Osteocyte (in vitro differentiated cells): Measurements from ENCODE around the gene THTPA. TPM values are rescaled to one million over a fixed set of nuclear protein-coding genes. Genes with fewer than 3 reads are reported as not detected.
"Not testable (repeated sequence)": the region's sequence is repeated elsewhere in the genome, so short reads cannot be mapped to it uniquely, and the experiment has no call there.

Experiments used
- DNase-seq: peaks from one replicate; pipeline ENCODE4 v3.0.0; 2021; ENCODE audit warnings: mixed read lengths; ENCODE audit not compliant: unreplicated experiment; ENCODE audit errors: extremely low spot score
- H3K27ac Mint-ChIP-seq: one replicate; pipeline ENCODE4 v1.8.0; 2021; ENCODE audit warnings: mild to moderate bottlenecking, mixed read lengths; ENCODE audit not compliant: unreplicated experiment
- H3K27me3 Mint-ChIP-seq: one replicate; pipeline ENCODE4 v1.8.0; 2021; ENCODE audit warnings: mixed read lengths; ENCODE audit not compliant: unreplicated experiment
- H3K36me3 Mint-ChIP-seq: one replicate; pipeline ENCODE4 v1.8.0; 2021; ENCODE audit warnings: mixed read lengths; ENCODE audit not compliant: unreplicated experiment
- H3K4me1 Mint-ChIP-seq: one replicate; pipeline ENCODE4 v1.8.0; 2021; ENCODE audit warnings: mixed read lengths; ENCODE audit not compliant: unreplicated experiment
- H3K4me3 Mint-ChIP-seq: one replicate; pipeline ENCODE4 v1.8.0; 2021; ENCODE audit warnings: mild to moderate bottlenecking, moderate library complexity, mixed read lengths; ENCODE audit not compliant: unreplicated experiment
- H3K9me3 Mint-ChIP-seq: one replicate; pipeline ENCODE4 v1.8.0; 2021; ENCODE audit warnings: mixed read lengths; ENCODE audit not compliant: unreplicated experiment
- total RNA-seq: library from RNA; stranded (reverse); gene quantifications from 2 replicates; pipeline ENCODE4 v1.2.1, GENCODE V29; 2021
- TF ChIP-seq, protein P1 (sequence below): fragments of 200-600 bp; sonication (generic); IDR thresholded peaks from 2 replicates; pipeline ENCODE4 v1.5.0; 2021; ENCODE audit warnings: antibody characterized with exemption, mild to moderate bottlenecking, moderate library complexity

The THTPA gene
- total RNA-seq, 1 donor from 2014 or later: 25.7 TPM

DNA sequence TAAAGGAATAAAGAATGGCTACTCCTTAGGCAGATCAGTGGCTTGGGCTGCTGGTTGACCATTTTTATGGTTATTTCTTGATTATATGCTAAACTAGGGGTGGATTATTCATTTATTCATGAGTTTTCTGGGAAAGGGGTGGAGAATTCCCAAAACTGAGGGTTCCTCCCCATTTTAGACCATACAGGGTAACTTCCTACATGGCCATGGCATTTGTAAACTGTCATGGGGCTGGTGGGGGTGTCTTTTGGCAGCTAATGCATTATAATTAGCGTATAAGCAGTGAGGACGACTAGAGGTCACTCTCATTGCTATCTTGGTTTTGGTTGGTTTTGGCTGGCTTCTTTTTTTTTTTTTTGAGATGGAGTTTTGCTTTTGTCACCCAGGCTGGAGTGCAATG lies 48.1 kb downstream of the THTPA start:
- TF ChIP-seq, protein P1, sequence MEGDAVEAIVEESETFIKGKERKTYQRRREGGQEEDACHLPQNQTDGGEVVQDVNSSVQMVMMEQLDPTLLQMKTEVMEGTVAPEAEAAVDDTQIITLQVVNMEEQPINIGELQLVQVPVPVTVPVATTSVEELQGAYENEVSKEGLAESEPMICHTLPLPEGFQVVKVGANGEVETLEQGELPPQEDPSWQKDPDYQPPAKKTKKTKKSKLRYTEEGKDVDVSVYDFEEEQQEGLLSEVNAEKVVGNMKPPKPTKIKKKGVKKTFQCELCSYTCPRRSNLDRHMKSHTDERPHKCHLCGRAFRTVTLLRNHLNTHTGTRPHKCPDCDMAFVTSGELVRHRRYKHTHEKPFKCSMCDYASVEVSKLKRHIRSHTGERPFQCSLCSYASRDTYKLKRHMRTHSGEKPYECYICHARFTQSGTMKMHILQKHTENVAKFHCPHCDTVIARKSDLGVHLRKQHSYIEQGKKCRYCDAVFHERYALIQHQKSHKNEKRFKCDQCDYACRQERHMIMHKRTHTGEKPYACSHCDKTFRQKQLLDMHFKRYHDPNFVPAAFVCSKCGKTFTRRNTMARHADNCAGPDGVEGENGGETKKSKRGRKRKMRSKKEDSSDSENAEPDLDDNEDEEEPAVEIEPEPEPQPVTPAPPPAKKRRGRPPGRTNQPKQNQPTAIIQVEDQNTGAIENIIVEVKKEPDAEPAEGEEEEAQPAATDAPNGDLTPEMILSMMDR: no peak
- H3K27ac Mint-ChIP-seq: no peak overlapping the region
- H3K4me1 Mint-ChIP-seq: no peaks in the 10 kb centered on the region
- no peaks in the 10 kb centered on the region for H3K36me3 Mint-ChIP-seq
- no peak for DNase-seq
- peaks cover 6% of the 10 kb centered on the region for H3K27me3 Mint-ChIP-seq
- no peaks in the 10 kb centered on the region for H3K9me3 Mint-ChIP-seq
- H3K4me3 Mint-ChIP-seq: no peak overlapping the region

DNA sequence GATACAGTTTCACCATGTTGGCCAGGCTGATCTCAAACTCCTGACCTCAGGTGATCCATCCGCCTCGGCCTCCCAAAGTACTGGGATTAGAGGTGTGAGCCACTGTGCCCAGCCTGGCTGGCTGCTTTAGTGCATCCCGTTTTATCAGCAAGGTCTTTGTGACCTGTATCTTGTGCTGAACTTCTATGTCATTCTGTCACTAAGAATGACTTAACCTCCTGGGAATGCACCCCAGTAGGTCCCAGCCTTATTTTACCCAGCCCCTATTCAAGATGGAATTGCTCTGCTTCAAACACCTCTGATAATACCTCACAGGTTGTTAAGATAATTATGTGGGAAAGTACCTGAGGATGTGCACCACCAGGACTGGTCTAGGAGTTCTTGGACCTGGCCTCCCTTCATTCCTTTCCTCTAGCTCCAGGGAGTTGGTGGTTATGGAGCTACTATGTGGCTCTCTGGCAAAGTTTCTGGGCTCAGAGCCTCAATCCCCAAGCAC lies 48.7 kb downstream of the THTPA start:
- no peak overlapping the region for H3K27ac Mint-ChIP-seq
- TF ChIP-seq, protein P1: no peak
- H3K9me3 Mint-ChIP-seq: no peaks in the 10 kb centered on the region
- no peaks in the 10 kb centered on the region for H3K4me1 Mint-ChIP-seq
- H3K27me3 Mint-ChIP-seq: peaks cover 8% of the 10 kb centered on the region
- no peaks in the 10 kb centered on the region for H3K36me3 Mint-ChIP-seq
- DNase-seq: peak; percentile 27
- H3K4me3 Mint-ChIP-seq: no peak overlapping the region

DNA sequence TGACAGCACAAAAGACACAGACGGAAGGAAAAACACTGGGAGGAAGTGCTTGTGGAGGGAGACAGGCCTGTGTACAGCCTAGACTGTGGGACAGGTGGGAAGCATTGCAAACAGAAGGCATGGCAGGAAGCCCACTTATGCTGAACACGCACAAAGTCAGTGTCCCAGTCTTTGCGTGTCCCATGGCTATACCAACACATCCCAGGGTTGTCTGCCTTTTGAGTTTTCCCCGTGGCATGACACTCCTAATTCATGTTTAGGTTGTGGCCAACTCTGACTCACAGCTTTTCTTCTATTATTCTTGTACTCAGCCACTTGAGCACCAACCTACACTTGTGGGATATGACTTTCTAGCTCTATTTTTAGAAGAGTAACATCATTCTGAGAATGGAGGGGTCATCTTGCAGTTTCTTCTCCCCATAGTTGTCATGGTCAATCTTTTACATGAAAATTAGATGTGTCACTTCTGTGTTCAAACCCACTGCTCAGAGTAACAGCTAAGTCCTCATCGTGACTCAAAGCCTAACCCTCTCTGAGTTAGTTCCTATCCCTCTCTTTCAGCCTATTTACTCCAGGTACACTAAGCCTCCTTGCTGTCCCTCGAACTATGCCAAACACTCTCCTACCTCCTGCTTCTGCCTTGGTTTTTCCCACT lies 50.0 kb downstream of the THTPA start:
- no peaks in the 10 kb centered on the region for H3K9me3 Mint-ChIP-seq
- H3K4me1 Mint-ChIP-seq: no peaks in the 10 kb centered on the region
- no peak overlapping the region for H3K27ac Mint-ChIP-seq
- no peak overlapping the region for H3K4me3 Mint-ChIP-seq
- no peaks in the 10 kb centered on the region for H3K36me3 Mint-ChIP-seq
- H3K27me3 Mint-ChIP-seq: peaks cover 10% of the 10 kb centered on the region
- DNase-seq: peak; percentile 40
- TF ChIP-seq, protein P1: no peak

DNA sequence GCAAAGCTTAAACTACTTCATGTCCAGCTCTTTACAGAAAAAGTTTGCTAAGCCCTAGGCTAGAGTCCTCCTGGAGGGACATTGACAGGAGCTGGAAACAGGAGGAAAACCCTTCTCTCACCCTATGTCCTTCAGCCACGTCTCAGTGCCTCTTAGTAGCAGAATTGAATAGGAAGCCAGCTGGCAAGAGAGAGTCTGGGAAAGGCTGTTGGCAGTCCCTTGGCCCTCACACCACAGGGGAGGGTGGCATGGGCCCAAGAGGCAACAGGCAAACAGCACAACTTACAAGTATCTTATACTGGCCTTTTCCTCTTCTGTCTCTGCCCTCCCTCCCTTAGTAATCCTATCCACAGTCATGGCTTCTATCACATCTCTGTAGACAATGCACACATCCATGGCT lies 52.4 kb downstream of the THTPA start:
- Mint-ChIP-seq H3K4me3 (no peak overlapping the region), H3K27ac (no peak overlapping the region), H3K27me3 (peaks cover 16% of the 10 kb centered on the region), H3K9me3 (no peaks in the 10 kb centered on the region), H3K4me1 (no peaks in the 10 kb centered on the region), H3K36me3 (no peaks in the 10 kb centered on the region)
- TF ChIP-seq, protein P1: no peak
- peak; percentile 72 for DNase-seq

DNA sequence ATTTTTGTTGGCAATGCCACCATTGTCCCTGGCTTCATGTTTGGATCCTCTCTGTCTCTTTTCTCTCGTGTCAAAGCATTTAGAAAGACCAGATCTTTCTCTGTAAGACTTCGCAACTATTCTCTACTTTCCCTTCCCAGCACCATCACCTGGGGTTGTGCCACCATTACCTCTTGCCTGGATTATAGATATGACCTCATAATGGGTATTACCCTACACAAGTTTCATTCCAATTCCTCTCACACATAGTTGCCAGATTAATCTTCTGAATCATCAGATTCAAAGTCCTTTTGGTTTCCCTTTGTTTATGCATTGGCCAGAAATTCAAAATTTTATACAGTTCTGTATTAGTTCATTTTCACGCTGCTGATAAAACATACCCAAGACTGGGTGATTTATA lies 52.9 kb downstream of the THTPA start:
- TF ChIP-seq, protein P1: no peak
- Mint-ChIP-seq H3K27ac (no peak overlapping the region), H3K9me3 (no peaks in the 10 kb centered on the region), H3K27me3 (peaks cover 21% of the 10 kb centered on the region), H3K36me3 (no peaks in the 10 kb centered on the region), H3K4me1 (no peaks in the 10 kb centered on the region), H3K4me3 (no peak overlapping the region)
- DNase-seq: no peak

DNA sequence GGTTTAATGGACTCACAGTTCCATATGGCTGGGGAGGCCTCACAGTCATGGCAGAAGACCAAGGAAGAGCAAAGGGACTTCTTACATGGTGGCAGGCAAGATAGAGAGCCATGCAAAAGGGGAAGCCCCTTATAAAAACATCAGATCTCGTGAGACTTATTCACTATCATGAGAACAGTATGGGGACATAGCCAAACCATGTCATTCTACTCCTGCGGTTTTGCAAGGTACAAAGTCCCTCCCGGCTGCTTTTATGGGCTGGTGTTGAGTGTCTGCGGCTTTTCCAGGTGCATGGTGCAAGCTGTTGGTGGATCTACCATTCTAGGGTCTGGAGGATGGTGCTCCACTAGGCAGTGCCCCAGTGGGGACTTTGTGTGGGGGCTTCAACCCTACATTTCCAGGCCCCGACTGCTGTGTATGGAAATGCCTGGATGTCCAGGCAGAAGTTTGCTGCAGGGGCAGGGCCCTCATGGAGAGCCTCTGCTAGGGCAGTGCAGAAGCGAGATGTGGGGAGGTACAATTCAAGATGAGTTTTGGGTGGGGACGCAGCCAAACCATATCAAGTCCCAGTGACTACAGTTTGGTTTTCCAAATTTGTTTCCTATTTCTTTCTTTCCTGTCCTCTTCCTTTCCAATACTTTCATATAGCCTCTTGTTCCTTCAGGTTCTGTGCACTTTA lies 53.5 kb downstream of the THTPA start:
- H3K4me1 Mint-ChIP-seq, H3K27ac Mint-ChIP-seq, H3K36me3 Mint-ChIP-seq, H3K9me3 Mint-ChIP-seq, H3K4me3 Mint-ChIP-seq: not testable (repeated sequence)
- DNase-seq: peak; percentile 56
- peaks cover 24% of the 10 kb centered on the region for H3K27me3 Mint-ChIP-seq
